Keratinocyte (primary cell): ENCODE results near the gene POLE2. TPM values are rescaled to one million over a fixed set of nuclear protein-coding genes. Genes with fewer than 3 reads are reported as not detected.

ENCODE experiments used
- DNase-seq: peaks from one replicate; pipeline ENCODE4 v3.0.0-alpha.2; 2011; ENCODE audit warnings: low read depth, missing footprints, low spot score
- FAIRE-seq: peaks from 2 replicates; lab custom pipeline; 2011; peaks lifted over from hg19 to GRCh38; lab: Jason Lieb, UNC
- H2AFZ ChIP-seq: 2 replicates; pipeline ENCODE4 v1.6.0; 2012; ENCODE audit warnings: low read length, control low read depth, inconsistent platforms; ENCODE audit not compliant: control insufficient read depth
- H3K27ac ChIP-seq: 2 replicates; pipeline ENCODE4 v1.5.1; 2011; ENCODE audit warnings: low read length; ENCODE audit not compliant: control insufficient read depth, insufficient read depth
- H3K27me3 ChIP-seq: 3 replicates; pipeline ENCODE4 v1.6.0; 2011; ENCODE audit warnings: low read length; ENCODE audit not compliant: control insufficient read depth, insufficient read depth; ENCODE audit errors: extremely low read depth
- H3K36me3 ChIP-seq, 2 experiments: 2 replicates in 1 of 2; 3 replicates in 1 of 2; pipeline ENCODE4 v1.5.1; 2011; ENCODE audit warnings: low read length in 2 of 2, mild to moderate bottlenecking in 1 of 2; ENCODE audit not compliant: control insufficient read depth in 2 of 2, insufficient read depth in 2 of 2; ENCODE audit errors: extremely low read depth in 1 of 2
- H3K4me1 ChIP-seq: 3 replicates; pipeline ENCODE4 v1.5.1; 2011; ENCODE audit warnings: low read length; ENCODE audit not compliant: control insufficient read depth, insufficient read depth; ENCODE audit errors: extremely low read depth
- H3K4me2 ChIP-seq: 3 replicates; pipeline ENCODE4 v1.6.0; 2011; ENCODE audit warnings: low read depth, low read length; ENCODE audit not compliant: control insufficient read depth, insufficient read depth; ENCODE audit errors: extremely low read depth
- H3K4me3 ChIP-seq, 3 experiments: fragments of 200-600 bp in 1 of 3; sonication (generic) in 1 of 3; 2 replicates in 2 of 3; 3 replicates in 1 of 3; pipeline ENCODE4 v1.5.1; 2011 to 2016; ENCODE audit warnings: low read length in 3 of 3, mild to moderate bottlenecking in 3 of 3, control low read depth in 2 of 3, inconsistent platforms in 1 of 3, low read depth in 1 of 3, mixed read lengths in 1 of 3, mixed run types in 1 of 3, moderate library complexity in 1 of 3; ENCODE audit not compliant: control insufficient read depth in 2 of 3, insufficient read depth in 2 of 3; ENCODE audit errors: extremely low read depth in 1 of 3
- H3K79me2 ChIP-seq: 2 replicates; pipeline ENCODE4 v1.6.0; 2012; ENCODE audit warnings: low read length; ENCODE audit not compliant: control insufficient read depth, insufficient read depth
- H3K9ac ChIP-seq: 3 replicates; pipeline ENCODE4 v1.6.0; 2011; ENCODE audit warnings: low read length; ENCODE audit not compliant: control insufficient read depth, insufficient read depth; ENCODE audit errors: extremely low read depth
- H3K9me1 ChIP-seq: 3 replicates; pipeline ENCODE4 v1.6.0; 2011; ENCODE audit warnings: low read length; ENCODE audit not compliant: control insufficient read depth, insufficient read depth; ENCODE audit errors: extremely low read depth
- H3K9me3 ChIP-seq: 2 replicates; pipeline ENCODE4 v1.5.1; 2012; ENCODE audit warnings: low read depth, low read length; ENCODE audit not compliant: control insufficient read depth
- H4K20me1 ChIP-seq: 3 replicates; pipeline ENCODE4 v1.6.0; 2011; ENCODE audit warnings: low read length; ENCODE audit not compliant: control insufficient read depth, insufficient read depth; ENCODE audit errors: extremely low read depth
- EZH2 ChIP-seq: IDR thresholded peaks from one replicate; pipeline ENCODE4 v1.6.1; 2012; ENCODE audit warnings: inconsistent platforms, mild to moderate bottlenecking, low read length, moderate library complexity
- dilution Hi-C: fragments of 300-500 bp; cut with MboI; formaldehyde crosslinking; loops from one replicate; pipeline ENCODE4 v1.7.0; 2020; ENCODE audit warnings: low sequenced_read_pairs; ENCODE audit not compliant: extremely low pct_ligation_motif_present
- polyA plus RNA-seq, 5 experiments: library from polyadenylated mRNA; depleted of rRNA in 3 of 5; stranded (reverse) in 3 of 5; stranded (forward) in 1 of 5; unstranded in 1 of 5; fragments of >200 nt; gene quantifications; 1 replicate in 1 of 5; 2 replicates in 3 of 5; 3 replicates in 1 of 5; pipeline versions ENCODE4 v1.2.1 to v1.2.3, GENCODE V29; 2011 to 2012; ENCODE audit warnings: missing spikeins in 2 of 5, low read depth in 1 of 5, low replicate concordance in 1 of 5
- TF ChIP-seq, protein P1 (sequence below), 3 experiments: IDR thresholded peaks in 1 of 3; conservative IDR thresholded peaks in 1 of 3; optimal IDR thresholded peaks in 1 of 3; 2 replicates in 2 of 3; 3 replicates in 1 of 3; pipeline versions ENCODE3 to v1.5.1; 2011; ENCODE audit warnings: low read length in 3 of 3, mild to moderate bottlenecking in 3 of 3, moderate library complexity in 2 of 3, control low read depth in 1 of 3, inconsistent platforms in 1 of 3; ENCODE audit not compliant: insufficient read depth in 2 of 3; ENCODE audit errors: extremely low read depth in 1 of 3

Gene POLE2
- polyA plus RNA-seq, 1 donor (not counting 4 experiments of a cell fraction or from before 2014, with no cell fraction given): 14.1 TPM

DNA sequence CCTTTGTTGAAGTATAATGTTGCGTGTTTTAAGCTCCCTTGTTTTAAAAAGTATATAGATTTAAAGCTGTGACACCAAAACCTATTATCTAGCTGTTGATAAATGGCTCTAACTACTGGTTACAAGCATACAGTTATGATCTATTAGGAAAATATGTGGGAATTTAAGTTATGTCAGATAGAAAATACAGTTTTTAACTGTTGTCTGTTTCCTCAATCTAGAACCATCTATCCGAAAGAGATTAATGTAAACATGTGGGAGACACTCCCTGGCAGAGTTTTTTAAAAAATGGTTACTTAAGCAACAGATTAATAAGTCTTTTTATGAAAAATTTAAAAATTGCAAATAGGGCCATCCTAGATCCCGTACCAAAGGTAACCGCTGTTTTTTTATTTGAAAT lies 75.8 kb downstream of the POLE2 start:
- Histone ChIP-seq H4K20me1 (no peaks in the 10 kb centered on the region), H3K9ac (no peak overlapping the region), H3K4me3 (no peak overlapping the region), H3K27ac (no peak overlapping the region), H3K9me3 (no peaks in the 10 kb centered on the region), H2AFZ (no peak overlapping the region), H3K27me3 (no peaks in the 10 kb centered on the region), H3K36me3 (peaks cover 0 to 8% of the 10 kb centered on the region in 2 experiments), H3K4me2 (no peak overlapping the region), H3K79me2 (no peaks in the 10 kb centered on the region), H3K9me1 (no peaks in the 10 kb centered on the region), H3K4me1 (peaks cover 5% of the 10 kb centered on the region)
- no peak for TF ChIP-seq EZH2
- TF ChIP-seq, protein P1, sequence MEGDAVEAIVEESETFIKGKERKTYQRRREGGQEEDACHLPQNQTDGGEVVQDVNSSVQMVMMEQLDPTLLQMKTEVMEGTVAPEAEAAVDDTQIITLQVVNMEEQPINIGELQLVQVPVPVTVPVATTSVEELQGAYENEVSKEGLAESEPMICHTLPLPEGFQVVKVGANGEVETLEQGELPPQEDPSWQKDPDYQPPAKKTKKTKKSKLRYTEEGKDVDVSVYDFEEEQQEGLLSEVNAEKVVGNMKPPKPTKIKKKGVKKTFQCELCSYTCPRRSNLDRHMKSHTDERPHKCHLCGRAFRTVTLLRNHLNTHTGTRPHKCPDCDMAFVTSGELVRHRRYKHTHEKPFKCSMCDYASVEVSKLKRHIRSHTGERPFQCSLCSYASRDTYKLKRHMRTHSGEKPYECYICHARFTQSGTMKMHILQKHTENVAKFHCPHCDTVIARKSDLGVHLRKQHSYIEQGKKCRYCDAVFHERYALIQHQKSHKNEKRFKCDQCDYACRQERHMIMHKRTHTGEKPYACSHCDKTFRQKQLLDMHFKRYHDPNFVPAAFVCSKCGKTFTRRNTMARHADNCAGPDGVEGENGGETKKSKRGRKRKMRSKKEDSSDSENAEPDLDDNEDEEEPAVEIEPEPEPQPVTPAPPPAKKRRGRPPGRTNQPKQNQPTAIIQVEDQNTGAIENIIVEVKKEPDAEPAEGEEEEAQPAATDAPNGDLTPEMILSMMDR (optimal IDR thresholded peaks at IDR 0.05 in 1 of 3, IDR thresholded peaks at IDR 0.05 in 1 of 3, conservative IDR thresholded peaks at IDR 0.05 in 1 of 3; ENCODE audit: extremely low read depth in 1 of 3, insufficient read depth in 2 of 3, low read length in 3 of 3): no peak
- FAIRE-seq (no peak), DNase-seq (no peak)
- dilution Hi-C loops: no loop called here

DNA sequence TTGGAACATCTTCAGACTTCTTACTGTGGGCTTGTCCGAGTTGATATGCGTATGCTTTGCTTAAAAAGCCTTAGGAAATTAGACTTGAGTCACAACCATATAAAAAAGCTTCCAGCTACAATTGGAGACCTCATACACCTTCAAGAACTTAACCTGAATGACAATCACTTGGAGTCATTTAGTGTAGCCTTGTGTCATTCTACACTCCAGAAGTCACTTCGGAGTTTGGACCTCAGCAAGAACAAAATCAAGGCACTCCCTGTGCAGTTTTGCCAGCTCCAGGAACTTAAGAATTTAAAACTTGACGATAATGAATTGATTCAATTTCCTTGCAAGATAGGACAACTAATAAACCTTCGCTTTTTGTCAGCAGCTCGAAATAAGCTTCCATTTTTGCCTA lies 80.4 kb downstream of the POLE2 start:
- Histone ChIP-seq H3K9me3 (no peaks in the 10 kb centered on the region), H3K9me1 (no peaks in the 10 kb centered on the region), H3K9ac (no peak overlapping the region), H4K20me1 (no peaks in the 10 kb centered on the region), H3K4me1 (no peaks in the 10 kb centered on the region), H3K4me2 (no peak overlapping the region), H3K27me3 (no peaks in the 10 kb centered on the region), H3K4me3 (no peak overlapping the region), H3K79me2 (no peaks in the 10 kb centered on the region), H2AFZ (no peak overlapping the region), H3K36me3 (peaks cover 2 to 14% of the 10 kb centered on the region in 2 experiments), H3K27ac (no peak overlapping the region)
- no peak for DNase-seq
- FAIRE-seq: no peak
- TF ChIP-seq EZH2: no peak
- TF ChIP-seq, protein P1 (optimal IDR thresholded peaks at IDR 0.05 in 1 of 3, IDR thresholded peaks at IDR 0.05 in 1 of 3, conservative IDR thresholded peaks at IDR 0.05 in 1 of 3; ENCODE audit: extremely low read depth in 1 of 3, insufficient read depth in 2 of 3, low read length in 3 of 3): no peak
- dilution Hi-C loops: no loop called here
